Measurements from ENCODE around the gene DCDC2C.

Gene DCDC2C

DNA sequence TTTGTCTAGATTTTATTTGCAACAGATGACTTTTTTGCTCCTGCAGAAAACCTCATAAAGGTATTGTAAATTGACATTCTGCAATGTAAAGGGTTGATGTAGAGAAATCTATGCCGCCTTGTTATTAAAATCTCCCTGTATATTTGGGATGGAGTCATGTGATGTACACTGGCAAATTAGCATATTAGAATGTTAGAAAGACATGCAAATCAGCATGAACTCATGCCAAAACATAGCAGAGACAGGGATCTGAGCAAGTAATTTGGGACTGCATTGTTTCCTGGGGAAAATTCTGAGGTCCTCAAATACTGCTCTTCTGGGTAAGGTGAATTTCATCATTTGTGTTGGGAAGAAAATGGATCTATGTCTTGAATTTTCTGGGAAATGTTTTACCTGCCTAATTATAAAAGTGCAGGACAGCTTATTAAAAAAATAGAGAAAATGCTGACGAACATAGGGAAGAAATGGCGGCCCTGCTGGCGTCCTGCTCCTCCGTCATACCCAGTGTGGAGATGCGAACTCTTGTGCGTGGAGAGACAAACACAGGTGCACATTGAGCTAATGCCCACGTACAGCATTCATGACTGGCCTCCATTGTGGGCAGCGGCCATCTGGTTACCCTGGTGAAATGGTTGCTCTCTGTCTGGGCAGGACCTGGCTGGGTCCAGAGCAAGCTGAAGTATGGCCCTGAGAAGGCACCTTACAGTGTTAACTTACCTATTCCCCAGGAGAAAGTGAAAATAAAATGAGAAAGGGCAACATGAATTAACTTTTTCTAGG lies 29.1 kb upstream of the DCDC2C start:
- no peak for DNase-seq

DNA sequence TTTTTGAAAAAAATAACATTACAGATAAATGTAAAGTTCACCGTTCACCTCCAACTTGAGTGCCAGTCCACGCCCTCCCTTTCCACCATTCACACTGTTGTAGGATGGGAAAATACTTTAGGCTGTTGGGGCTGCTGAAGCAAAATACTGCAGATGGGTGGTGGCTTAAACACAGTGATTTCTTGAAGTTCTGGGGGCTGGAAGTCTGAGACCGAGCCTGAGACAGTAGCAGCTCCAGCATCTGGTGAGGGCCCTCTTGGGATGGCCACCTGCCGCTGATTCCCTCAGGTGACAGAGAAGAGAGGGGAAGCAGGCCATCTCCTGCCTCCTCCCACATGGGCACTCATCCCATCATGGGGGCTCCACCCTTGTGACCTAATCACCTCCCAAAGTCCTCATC lies 27.7 kb upstream of the DCDC2C start:
- DNase-seq = no peak

DNA sequence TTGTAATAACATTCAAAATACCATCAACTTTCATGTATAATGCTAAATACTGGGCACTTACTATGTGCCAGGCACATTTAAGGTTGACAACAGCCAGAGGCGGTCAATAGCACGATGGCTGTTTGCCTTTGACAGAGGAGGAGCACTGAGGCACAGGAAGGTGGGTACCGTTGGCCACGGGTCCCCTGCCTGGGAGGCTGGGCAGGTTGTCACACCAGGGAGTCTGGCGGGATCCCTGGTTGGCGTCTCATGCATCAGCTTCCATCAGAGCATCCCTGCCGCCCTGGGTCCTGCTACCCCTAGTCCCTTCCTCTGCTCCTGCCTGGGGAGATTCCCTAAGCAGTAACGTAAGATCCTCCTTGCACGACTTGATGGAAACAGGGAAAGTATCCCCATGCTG lies 25.9 kb upstream of the DCDC2C start:
- DNase-seq = no peak

DNA sequence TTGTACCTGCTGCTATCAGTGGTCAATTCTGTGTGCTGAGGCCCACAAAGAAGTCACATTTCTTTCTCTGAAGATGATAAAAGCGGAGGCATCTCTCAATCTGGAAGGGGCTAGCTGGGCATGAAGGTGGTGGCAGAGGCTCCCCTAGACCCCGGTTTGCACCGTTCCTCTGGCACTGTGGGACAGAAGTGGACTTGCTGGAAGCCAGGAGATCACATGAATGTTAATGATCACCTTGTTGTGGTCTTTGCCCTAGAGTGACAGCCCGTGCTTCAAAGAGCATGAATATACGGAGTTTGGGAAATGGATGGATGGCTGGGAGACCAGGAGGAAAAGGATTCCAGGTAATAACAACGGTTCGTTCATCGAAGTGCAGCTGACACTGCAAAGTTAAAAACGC lies 25.2 kb upstream of the DCDC2C start:
- DNase-seq = no peak

DNA sequence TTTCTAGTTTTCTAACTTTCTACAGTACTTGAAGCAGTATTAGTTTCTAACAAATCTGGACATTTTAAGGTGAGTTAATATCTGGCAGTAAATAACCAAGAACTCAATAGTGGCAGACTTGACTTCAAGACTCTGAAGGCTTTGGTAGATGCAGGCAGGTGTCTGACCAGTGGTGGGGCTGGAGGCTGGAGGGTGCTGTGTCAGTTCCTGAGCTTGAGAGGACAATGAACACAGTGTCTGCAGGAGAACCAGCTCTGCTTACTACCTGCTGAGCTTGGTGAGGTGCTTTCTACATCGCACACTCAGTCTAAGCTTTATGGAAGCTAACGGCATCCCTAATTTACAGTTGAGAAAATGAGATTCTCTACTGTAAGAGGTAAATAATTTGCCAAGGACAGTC lies 24.2 kb upstream of the DCDC2C start:
- DNase-seq = no peak

DNA sequence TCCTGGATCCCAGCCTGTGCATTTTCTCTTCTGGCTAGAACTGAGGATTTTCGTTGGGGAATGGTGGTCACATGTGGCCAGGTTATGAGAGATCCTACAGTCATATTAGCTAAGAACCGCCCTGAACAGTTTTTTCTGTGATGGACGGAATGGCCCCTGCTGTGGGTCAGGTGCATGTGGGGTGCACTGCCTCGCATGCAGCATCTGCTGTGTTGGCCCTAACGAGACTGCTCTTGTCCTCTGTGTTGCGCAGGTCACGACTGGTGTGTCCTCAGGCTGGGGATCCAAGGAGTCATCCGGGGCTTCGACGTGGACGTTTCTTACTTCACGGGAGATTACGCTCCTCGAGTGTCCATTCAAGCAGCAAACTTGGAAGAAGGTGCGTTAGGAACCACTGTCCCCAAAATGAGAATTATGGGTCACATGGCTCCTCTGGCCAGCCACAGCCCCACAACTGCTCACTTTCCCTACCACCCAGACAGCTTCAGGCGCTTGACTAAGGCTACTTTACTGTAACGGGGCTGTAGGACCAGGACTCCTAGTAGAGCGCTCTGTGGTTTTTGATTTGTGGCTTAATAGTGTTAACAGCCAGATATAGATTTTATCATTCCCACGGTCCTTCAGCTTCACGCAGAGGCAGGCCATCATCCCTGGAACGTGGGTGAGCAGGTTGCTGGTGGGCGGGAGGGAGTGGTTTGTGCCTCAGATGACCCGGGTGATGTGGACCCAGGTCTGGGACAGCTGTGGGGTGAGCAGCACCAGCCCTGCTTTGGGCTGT lies 23.6 kb upstream of the DCDC2C start:
- DNase-seq = no peak

DNA sequence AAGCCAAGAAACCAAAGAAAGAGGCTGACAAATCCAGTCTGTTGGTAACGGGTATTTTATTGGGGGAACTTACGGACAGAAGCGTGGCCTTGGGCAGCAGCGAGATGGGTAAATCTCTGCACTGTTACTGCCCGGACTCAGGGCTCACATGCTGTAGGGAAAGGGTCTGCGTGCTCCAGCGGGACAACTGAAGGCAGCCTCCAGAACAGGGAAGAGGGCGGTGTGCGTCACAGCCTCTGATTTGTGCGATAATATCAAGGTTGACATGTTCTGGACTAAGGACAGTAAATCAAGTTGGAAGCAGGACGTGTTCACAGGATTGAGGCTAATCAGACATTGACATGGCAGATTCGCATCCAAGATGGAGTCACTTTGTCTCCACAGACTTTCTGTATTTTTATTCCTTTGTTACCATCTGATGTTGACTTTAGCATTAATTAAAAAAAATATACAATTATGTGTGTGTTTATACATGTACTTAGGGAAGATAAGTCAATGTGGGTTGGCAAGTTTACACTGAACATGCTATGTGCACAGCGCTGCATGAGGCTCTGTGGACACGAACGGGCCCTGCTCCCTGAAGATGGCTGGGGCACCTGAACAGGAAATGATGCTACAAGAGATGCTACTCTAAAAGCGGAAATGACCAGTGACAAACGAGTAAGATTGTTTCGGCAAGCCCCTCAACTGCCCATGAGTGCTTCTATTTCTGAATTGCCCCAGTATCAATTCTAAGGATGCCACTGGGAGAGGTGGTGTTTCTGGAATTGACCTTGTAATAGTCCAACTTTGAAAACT lies 22.6 kb upstream of the DCDC2C start:
- no peak for DNase-seq

DNA sequence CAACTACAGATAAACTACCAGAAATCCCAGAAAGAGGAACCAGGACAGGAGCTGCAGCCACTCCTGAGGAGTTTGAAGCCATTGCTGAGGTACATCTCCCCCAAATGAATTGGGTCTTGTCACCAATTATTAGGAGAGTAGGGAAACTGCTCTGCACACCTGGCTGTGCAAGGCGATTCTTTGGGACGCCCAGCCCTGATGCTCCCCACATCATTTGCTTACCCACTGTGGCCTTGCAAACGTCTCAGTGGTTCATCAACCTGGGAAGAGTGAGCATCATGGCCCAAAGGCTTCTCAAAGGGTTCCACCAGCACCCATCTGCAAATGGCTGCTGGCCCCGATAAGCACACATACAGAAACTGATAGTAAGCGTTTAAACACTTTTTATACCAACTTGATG lies 21.8 kb upstream of the DCDC2C start:
- DNase-seq = no peak

DNA sequence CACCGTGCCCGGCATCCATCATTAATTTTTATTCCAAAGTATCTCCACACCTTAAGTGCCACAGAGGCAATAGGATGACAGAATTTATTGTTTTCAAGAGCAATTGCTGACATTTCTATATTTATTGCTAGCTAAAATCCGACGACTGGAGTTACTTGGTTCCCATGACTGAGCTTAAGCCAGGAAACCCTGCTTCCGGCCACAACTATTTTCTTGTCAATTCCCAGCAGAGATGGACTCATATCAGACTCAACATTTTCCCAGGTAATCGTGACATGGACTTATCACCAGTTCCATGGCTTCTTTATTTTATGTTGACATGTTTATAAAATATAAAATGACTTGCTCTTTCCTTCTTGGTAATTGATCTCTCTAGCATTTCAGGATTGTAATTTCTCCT lies 20.6 kb upstream of the DCDC2C start:
- no peak for DNase-seq

DNA sequence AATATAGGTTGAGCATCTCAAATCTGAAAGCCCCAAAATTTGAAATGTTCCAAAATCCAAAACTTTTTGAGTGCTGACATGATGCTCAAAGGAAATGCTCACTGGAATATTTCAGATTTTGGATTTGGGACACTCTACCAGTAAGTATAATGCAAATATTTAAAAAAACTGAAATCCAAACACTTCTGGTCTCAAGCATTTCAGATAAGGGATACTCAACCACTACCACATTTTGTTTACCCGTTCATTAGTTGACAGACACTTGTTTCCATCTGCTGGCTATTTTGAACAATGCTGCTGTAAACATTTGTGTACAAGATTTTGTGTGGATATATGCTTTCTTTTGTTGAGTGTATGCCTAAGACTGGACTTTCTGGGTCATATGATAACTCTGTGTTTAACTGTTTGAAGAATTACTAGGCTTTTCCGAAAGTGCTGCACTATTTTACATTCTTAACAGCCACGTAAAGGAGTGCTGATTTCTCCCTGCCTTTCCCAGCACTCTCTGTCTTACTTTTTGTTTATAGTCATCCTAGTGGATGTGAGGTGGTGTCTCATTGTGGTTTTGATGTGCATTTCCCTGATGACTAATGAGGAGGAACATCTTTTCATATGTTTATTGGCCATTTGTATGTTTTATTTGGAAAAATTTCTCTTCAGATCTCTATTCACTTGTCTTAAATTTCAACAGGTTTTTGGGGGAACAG lies 19.5 kb upstream of the DCDC2C start:
- no peak for DNase-seq

DNA sequence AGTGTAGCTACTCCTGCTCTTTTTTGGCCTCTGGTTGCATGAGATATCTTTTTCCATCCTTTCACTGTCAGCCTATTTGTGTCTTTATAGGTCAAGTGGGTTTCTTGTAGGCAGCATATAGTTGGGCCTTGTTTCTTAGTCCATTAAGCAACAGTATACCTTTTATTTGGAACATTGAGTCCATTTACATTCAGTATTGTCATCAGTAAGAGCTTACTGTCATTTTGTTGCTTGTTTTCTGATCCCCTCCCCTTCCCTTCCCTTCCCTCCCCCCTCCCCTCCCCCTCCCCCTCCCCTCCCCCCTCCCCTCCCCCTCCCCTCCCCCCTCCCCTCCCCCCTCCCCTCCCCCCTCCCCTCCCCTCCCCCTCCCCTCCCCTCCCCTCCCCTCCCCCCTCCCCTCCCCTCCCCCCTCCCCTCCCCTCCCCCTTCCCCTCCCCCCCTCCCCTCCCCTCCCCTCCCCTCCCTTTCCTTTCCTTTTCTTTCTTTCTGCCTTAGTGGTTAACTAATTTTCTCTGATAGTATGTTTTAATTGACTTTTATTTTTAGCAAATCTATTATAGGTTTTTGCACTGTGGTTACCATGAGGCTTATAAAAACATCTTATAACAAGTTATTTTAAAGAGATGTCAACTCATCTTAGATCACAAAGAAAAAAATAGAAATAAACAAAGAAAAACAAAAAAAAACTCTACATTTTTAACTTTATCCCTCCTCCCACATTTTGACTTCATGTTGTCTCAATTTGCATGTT lies 13.2 kb upstream of the DCDC2C start:
- DNase-seq = no peak

DNA sequence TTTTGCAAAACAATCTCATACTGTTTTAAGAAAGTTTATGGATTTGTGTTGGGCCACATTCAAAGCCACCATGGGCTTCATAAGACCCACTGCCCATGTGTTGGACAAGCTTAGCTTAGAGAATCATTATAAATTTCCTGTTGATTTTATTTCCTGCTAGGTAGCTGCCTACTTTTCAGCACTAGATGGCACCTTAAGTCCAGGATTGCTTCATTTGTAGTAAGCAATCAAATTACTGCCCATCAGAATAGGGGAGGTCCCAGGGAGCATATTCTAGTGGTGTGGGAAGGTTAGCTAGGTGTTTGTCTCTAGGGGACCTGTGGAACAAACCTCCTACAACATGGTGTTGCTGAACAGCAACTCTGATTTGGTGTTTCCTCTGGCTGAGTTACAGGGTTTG lies 11.0 kb upstream of the DCDC2C start:
- DNase-seq = peak; percentile 37

DNA sequence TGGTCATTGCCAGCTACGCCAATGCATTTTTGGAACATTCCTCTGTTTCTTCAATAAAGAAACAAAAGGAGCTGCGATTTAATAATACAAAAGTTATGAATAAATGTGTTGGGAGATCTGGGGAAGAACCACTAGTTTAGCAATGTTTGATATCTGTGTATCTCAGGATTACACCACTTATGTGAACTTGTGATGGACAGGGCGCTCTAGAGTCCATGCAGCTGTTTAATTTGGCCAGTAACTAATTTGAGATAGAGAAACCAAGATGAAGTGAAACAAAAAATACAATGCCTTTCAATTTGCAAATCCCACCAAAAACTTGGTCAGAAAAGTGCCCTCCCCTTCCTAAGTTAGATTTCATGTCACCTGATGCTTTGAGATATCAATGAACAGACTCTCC lies 6.8 kb upstream of the DCDC2C start:
- DNase-seq = no peak

DNA sequence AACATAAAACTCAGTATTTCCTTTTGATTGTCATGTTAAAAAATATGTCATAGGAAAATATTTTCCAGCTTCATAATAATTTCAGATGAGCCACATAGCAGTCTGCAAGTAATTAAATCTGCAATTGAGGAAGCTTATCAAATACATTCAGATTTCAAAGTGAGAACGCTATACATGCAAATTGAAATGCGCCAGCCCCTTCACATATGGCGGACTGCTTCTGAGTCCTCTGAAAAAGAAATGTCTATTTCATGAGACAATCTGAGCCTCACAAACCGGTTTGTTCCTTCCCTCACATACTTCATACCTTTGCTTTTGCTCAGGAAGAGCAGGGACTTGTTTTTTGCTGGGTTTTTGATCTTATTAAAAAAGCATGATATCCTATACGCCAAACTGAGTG lies 2.3 kb upstream of the DCDC2C start:
- DNase-seq = no peak

DNA sequence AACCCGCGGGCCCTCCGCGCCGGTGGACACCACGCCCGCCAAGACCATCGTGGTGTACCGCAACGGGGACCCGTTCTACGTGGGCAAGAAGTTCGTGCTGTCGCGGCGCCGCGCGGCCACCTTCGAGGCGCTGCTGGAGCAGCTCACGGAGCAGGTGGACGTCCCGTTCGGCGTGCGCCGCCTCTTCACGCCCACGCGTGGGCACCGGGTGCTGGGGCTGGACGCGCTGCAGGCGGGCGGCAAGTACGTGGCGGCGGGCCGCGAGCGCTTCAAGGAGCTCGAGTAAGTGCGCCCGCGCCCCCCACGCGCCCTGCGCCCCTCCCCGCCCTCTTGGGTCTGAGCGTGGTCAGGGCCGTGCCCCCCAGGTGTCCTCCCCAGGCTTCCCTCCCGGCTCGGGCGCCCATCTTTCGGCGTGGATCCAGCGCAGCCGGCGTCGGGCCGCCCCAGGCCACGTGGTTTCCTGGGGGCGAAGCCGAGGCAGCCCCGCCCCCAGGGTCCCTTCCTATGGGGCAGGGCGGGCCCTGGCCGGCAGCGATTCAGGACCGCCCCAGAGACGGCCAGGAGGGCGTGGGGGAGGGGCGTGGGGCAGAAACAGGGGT lies 481 bp downstream of the DCDC2C start:
- DNase-seq = no peak

DNA sequence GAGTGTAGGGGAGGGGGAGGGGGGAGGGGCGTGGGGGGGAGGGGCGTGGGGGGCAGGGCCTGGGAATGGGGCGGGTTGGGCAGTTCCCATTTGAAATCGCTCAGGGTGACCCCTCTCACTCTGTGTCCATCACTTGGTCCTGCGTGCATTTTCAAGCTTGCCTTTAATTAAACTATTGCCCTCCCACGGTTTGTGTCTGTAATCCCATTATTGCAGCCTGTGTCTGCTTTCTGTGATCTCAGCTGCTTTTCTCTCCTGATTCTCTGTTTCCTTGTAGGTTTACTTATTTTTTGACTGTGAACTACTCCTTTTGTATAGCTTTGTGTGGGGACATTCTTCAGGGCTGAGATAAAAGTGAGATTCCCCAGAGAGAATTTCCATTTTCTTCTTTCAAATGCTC lies 1.3 kb downstream of the DCDC2C start:
- no peak for DNase-seq

DNA sequence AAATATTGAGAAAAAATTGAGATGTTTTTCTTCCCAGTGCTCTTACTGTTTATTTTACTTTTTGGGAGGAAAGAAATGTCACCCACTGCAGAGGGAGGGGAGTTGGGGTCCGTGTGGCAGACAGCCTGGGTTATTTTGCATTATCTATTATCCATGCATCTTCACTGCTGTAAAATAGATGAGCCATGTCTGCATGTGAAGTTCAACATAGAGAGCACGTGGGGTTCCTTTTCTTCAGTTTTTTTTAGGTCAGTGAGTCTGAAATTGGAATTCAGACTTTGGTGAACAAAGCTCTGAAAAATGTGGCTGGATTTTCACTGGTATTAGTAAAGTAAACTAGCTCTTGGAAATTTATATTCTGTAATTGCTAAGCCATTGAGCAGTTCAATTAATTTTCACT lies 2.4 kb downstream of the DCDC2C start:
- DNase-seq = no peak

DNA sequence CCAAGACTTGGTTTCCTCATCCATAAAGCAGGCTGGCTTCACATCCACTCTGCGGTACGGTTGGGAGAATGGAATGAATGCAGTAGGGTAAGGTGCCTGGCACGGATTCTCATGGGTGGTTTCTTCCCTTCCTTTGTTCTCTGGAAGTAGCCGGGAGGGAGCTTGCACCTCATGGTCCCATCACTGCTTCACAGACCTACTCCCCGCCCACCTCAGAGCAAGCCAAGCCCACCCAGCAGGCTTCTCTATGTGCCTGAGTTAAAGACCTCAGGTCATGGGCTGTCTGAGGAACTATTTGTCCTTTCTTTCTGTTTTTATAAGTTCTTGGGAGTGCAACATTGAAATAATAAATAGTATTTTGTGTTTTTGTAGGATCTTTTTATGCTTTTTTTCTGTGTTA lies 3.5 kb downstream of the DCDC2C start:
- DNase-seq = no peak

DNA sequence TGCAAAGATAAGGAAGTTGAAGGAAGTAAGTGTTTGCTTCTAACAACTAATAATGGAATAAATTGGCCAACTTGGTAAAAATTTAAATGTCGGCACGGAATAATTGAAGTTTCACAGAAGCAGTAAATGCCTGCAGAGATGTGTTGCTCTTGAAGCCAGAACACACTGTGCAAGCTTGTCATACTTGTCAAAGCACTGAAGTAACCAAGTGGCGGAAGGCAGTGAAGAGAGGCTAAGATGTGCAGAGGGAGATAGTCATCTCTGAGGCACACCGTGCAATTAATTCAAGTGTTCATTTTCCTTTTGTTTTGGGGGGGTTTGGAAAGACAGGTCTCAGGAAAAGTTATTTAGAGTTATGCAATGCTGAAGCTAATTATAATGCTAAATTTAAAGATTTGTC lies 5.2 kb downstream of the DCDC2C start:
- no peak for DNase-seq

DNA sequence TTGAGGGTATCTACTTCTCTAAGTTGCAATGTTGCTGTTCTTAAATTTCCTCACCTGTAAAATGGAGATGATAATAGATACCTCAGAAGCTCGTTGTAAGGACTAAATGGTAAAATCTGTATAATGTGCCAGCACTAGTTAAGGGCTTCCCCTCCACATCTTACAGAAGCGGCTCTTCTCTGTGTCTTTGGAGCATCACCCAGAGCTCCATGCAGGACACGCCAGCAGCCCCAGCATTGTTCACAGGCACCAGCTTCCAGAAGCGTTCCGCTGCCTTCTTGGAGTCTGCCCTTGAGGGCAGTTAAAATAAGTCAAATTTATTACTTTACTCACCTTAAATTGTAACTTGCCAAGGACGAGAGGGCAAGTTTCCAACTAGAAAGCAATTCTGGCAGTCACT lies 5.8 kb downstream of the DCDC2C start:
- DNase-seq = no peak

DNA sequence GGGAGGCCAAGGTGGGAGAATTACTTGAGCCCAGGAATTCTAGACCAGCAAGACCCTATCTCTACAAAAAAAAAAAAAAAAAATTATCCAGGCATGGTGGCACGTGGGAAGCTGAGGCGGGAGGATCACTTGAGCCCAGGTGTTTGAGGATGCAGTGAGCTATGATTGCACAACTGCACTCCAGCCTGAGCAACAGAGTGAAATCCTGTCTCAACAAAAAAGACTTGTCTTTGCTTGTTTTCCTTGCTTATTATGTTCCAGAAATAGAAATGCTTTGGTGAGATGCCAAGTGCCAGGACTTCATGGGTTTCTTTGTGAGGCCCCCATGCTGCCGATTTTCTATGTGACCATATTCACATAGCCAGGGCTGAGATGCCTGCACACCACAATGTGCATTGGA lies 9.0 kb downstream of the DCDC2C start:
- DNase-seq = no peak
